ENCODE results near the gene ERG.

ERG gene

GRCh38 chr21:38333301-38334272 lies 164.7 kb downstream of the ERG start:
- TF ChIP-seq CTCF (conservative IDR thresholded peaks at IDR 0.05) (0 out of 2 replicates have a peak, but pooled peaks have one; percentile 7), ZFX (IDR thresholded peaks at IDR 0.05) (no peak)
- H3K27ac ChIP-seq: no peak overlapping the region

GRCh38 chr21:38330666-38331065 lies 167.6 kb downstream of the ERG start:
- H3K27ac ChIP-seq: no peak overlapping the region
- TF ChIP-seq CTCF (conservative IDR thresholded peaks at IDR 0.05) (no peak), ZFX (IDR thresholded peaks at IDR 0.05) (no peak)
